Loucy (cell line): Measurements from ENCODE around the gene MAP3K12.

Source experiments
- CTCF ChIP-seq: fragments of 200-600 bp; sonication (generic); conservative IDR thresholded peaks from 2 replicates; pipeline ENCODE4 v1.5.1; 2014; ENCODE audit warnings: mild to moderate bottlenecking, antibody characterized with exemption, low read length
- EZH2phosphoT487 ChIP-seq: fragments of 200-600 bp; IDR thresholded peaks from 2 replicates; pipeline ENCODE4 v1.6.1; 2018; ENCODE audit warnings: antibody characterized with exemption, mild to moderate bottlenecking, moderate library complexity, borderline replicate concordance

DNA sequence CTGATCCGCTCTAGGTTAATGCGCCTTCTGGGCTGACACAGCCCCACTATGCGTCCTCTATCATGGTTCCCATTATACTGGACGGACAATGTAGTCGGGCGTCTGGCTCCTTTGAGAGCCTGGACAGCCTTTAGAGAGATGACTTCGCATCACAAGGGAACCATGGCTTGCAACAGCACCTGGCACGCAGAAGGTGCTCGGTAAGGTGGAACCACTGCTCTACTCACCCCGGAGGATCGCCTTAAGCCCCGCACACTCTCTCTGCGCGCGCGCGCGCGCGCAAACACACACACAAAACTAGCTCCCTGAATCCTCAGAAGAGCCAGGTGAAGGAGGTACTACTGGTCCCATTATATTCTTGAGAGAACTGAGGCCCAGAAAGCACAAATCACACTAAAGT is 7.1 kb downstream of the MAP3K12 start:
- TF ChIP-seq CTCF (no peak), EZH2phosphoT487 (no peak)
